Left renal pelvis (tissue), 4 donors: ENCODE data around the gene GSN. TPM values are rescaled to one million over a fixed set of nuclear protein-coding genes. Genes with fewer than 3 reads are reported as not detected.

Source experiments
- DNase-seq, 4 donors: peaks; one replicate each; pipeline ENCODE4 v3.0.0-alpha.2; 2013; ENCODE audit warnings: low read depth in 4 of 4, low spot score in 3 of 4
- polyA plus RNA-seq, 4 donors: library from polyadenylated mRNA; unstranded; fragments of 120-200 nt; gene quantifications; one replicate each; pipeline ENCODE4 v1.2.1, GENCODE V29; 2013; ENCODE audit not compliant: insufficient read length in 4 of 4

Gene GSN
- polyA plus RNA-seq, 4 donors, result 120 to 264 (median 192) TPM

DNA sequence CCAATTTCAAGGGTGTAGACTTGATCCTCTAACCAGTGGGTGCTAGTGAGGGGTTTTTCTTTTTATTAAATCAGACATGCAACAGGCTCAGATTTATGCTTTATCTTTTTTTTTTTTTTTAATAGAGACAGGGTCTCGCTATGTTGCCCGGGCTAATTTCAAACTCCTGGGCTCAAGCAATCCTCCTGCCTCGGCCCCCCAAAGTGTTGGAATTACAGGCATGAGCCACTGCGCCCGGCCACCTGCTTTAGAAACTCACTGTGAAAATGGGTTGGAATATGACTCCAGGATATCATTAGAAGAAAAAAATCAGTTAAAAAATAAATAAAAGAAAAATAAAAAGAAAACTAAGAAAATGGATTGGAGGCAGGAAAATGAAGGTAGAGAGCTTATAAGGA is 51.4 kb downstream of the GSN start:
- no peak for DNase-seq

- no peak for DNase-seq
Observed at GRCh38 chr9:121321016-121321503, 53.1 kb downstream of the GSN start.

DNA sequence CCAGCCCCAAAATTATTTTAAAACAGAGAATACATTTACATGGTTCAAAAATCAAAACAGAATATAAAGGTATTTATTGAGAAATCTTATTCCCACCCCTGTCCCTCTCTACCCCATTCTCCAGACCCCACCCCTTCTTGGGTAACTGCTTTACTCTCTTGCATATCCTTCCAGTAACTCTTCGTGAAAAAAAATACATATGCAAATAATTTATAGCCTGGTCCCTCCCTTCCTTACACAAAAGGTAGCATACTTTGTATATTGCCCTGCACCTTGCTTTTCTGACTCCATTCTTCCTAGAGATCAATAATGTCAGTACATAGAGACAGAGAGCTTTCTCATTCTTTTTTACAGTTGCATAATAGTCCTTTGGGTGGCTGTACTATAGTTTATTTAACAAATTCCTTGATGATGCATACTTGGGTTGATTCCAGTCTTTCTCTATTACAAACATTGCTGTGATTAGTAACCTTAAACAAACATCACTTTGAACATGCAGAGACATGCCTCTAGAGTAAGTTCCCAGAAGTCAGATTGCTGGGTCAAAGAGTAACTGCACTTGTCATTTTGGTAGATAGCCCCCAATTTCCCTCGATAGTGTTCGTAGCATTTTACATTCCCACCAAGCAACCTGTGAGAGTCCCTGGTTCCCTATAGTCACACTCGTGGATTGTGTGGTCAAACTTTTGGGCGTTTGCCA is 54.2 kb downstream of the GSN start:
- no peak for DNase-seq

DNA sequence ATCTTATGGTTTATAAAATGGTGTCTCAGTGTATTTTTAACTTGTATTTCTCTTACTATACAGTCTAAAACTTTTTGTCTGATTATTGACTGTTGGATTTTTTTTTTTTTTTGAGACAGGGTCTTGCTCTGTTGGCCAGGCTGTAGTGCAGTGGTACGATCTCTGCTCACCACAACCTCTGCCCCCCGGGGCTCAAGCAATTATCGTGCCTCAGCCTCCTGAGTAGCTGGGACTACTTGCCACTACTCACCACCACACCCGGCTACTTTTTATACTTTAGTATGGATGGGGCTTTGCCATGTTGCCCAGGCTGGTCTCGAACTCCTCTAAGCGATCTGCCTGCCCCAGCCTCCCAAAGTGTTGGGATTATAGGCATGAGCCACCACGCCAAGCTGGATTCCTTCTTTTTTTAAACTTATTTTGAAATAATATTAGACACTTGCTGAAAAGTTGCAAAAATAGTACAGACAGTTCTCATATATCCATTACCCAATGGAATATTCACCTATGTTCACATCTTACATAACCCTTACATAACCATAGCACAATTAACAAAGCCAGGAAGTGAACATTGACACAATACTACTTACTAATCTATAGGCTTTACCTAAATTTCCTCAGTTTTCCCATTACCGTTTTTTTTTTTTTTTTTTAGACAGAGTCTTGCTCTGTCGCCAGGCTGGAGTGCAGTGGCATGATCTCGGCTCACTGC is 54.9 kb downstream of the GSN start:
- DNase-seq, result no peak

- no peak for DNase-seq
Observed at GRCh38 chr9:121323449-121324151, 55.6 kb downstream of the GSN start.

GRCh38 chr9:121324316-121324715 is 56.4 kb downstream of the GSN start:
- DNase-seq, result no peak

DNA sequence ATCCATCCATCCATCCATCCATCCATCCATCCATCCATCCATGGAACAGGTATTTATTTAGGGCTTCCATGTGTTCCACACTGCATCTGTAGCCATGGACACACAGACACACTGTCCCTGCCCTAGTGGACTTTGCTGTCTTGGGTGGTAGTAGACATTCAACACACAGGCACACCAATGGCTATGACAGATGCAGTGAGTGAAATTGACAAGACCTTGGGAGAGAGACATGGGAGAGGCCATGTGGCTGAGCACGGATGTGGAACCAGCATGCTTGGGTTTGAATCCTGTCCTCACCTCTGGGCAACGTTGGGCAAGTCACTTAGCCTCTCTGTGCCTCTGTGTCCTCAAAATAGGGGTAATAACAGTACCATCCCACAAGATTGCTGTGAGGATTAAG is 56.8 kb downstream of the GSN start:
- no peak for DNase-seq

DNA sequence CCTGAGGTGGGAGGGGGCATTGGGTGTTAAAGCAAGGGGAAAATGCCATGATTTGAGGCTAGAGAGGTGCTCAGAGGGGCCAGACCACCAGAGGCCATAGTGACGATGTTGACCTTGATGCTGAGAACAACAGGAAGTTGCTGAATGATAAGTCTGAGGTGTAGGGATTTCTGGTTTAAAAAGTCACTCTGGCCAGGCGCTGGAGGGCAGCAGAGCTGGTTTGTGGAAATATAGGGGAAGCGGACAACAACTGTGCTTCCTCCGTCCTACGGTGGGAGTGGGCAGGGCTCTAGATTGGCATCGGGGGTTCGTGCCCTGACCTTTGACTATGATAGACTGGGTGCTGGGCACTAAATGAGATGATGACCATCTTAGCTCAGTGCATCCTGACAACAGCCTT is 57.4 kb downstream of the GSN start:
- no peak for DNase-seq

DNA sequence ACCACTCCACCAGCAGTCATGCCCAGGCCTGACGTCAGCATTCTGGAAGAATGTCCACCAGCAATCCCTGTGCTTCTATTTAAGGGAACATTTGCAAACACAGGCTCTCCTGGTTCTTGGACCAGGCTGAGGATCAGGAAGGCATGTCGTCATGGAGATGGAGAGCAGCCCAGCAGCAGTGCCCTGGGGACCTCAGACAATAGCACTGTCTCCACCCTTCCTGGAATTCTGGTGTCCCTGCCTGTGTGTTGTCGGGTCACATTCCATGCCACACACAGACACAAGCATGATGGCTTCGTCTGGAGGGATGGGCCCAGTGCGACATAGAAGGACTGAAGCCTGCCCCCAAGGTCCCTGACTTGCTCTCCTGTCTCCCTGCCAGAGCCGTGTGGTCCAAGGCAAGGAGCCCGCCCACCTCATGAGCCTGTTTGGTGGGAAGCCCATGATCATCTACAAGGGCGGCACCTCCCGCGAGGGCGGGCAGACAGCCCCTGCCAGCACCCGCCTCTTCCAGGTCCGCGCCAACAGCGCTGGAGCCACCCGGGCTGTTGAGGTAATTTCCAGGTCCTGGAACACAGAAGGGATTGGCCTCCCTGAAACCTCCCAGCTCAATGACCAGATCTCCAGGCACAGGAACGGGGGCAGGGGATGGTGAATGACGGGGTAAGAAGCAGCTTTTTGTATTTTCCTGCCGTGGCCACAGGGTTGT is 58.3 kb downstream of the GSN start:
- DNase-seq, result peak in 1 of 4 donors; percentile 27

- DNase-seq, result no peak
Observed at GRCh38 chr9:121326901-121327613, 59.1 kb downstream of the GSN start.

GRCh38 chr9:121328476-121328875 is 60.5 kb downstream of the GSN start:
- no peak for DNase-seq

DNA sequence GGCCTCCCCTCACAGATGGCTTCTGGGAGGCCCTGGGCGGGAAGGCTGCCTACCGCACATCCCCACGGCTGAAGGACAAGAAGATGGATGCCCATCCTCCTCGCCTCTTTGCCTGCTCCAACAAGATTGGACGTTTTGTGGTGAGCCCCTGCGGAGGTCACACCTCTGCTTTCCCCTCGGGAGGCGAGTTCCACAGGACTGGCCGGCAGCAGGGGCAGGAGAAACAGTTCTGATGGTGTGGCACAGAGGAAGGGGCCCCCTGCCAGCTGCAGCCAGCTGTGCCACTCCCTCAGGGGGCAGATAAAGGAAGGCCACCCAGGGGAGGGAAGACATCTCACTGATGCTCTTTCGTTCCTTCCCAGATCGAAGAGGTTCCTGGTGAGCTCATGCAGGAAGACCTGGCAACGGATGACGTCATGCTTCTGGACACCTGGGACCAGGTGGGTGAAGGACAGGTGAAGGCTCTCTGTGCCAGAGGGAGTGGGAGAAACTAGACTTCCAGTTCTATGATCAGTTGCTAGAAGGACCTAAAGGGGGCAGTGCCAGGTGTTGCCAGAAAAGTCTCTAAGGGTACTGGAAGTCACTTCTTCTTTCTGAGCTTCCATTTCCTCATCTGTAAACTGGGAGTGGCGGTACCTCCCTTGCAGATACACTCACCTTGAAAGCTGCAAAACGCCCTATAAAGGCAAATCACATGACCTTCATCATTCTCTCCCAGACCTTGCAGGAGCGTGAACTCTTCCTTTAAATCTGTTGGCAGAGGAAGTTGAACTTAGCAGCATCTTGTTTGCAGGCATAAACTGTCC is 61.1 kb downstream of the GSN start:
- DNase-seq, result no peak

DNA sequence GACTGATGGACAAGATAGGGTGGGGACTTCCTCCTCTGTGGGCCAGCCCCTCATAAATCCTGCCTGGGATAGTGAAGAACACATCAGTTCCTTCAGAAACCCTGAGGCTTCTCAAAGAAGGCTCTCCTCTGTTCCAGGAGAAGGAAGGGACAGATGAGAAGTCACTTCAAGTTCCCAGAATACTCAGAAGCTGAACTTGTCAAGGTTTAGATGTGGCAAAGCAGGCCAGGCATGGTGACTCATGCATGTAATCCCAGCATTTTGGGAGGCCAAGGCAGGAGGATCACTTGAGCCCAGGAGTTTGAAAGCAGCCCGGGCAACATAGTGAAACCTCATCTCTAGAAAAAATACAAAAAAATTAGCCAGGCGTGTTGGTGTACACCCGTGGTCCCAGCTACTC is 63.6 kb downstream of the GSN start:
- no peak for DNase-seq

- no peak for DNase-seq
Observed at GRCh38 chr9:121331992-121332685, 64.2 kb downstream of the GSN start.

- no peak for DNase-seq
Observed at GRCh38 chr9:121333950-121334773, 66.2 kb downstream of the GSN start.

DNA sequence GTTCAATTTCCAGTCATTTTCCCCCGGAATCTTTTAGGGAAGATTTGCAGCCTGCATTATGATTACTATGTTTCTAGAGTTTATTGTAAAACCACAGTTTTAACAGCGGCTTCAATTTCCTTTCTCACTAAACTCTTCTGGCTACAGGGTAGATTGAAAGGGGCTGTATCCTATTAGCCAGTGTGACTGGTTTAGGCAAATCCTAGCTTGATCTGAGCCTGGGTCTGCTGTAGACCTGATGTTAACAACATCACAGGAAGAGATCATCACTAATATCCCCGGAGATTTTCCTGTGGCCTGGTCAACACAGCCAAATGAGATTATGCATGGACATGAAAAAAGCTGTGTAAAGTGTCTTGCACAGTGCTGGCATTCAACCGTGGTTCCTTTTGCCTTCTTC is 68.7 kb downstream of the GSN start:
- no peak for DNase-seq

- DNase-seq, result no peak
Observed at GRCh38 chr9:121339437-121339836, 71.5 kb downstream of the GSN start.
